Hepatocyte (in vitro differentiated cells): Measurements from ENCODE around the gene TRPC1. TPM values are rescaled to one million over a fixed set of nuclear protein-coding genes. Genes with fewer than 3 reads are reported as not detected.

ENCODE experiments used
- DNase-seq: peaks from one replicate; pipeline ENCODE4 v3.0.0-alpha.2; 2016; ENCODE audit warnings: low spot score
- H2AFZ ChIP-seq: fragments of 200-600 bp; sonication (generic); 2 replicates; pipeline ENCODE4 v1.6.0; 2016; ENCODE audit warnings: antibody characterized with exemption, mild to moderate bottlenecking
- H3K27ac ChIP-seq: fragments of 200-600 bp; sonication (generic); 2 replicates; pipeline ENCODE4 v1.5.1; 2016; ENCODE audit warnings: mild to moderate bottlenecking
- H3K27me3 ChIP-seq: fragments of 200-600 bp; sonication (generic); 2 replicates; pipeline ENCODE4 v1.6.1; 2016
- H3K36me3 ChIP-seq: fragments of 200-600 bp; sonication (generic); replicated peaks from 2 replicates; pipeline ENCODE4 v1.5.1; 2016; ENCODE audit warnings: low read depth; ENCODE audit not compliant: insufficient read depth
- H3K4me1 ChIP-seq: fragments of 200-600 bp; sonication (generic); 2 replicates; pipeline ENCODE4 v1.5.1; 2016; ENCODE audit warnings: mild to moderate bottlenecking, moderate library complexity; ENCODE audit not compliant: insufficient read depth
- H3K4me2 ChIP-seq: fragments of 200-600 bp; sonication (generic); 2 replicates; pipeline ENCODE4 v1.6.0; 2016
- H3K4me3 ChIP-seq: fragments of 200-600 bp; sonication (generic); 2 replicates; pipeline ENCODE4 v1.5.1; 2016; ENCODE audit warnings: mild to moderate bottlenecking
- H3K79me2 ChIP-seq: fragments of 200-600 bp; sonication (generic); 2 replicates; pipeline ENCODE4 v1.6.0; 2017; ENCODE audit warnings: mild to moderate bottlenecking
- H3K9me2 ChIP-seq: fragments of 200-600 bp; sonication (generic); replicated peaks from 2 replicates; pipeline ENCODE4 v1.6.0; 2017; ENCODE audit warnings: mild to moderate bottlenecking; ENCODE audit not compliant: insufficient read depth
- H3K9me3 ChIP-seq: fragments of 200-600 bp; sonication (generic); 2 replicates; pipeline ENCODE4 v1.5.1; 2016; ENCODE audit warnings: low read depth, mild to moderate bottlenecking
- H4K20me1 ChIP-seq: fragments of 200-600 bp; sonication (generic); 2 replicates; pipeline ENCODE4 v1.6.0; 2016; ENCODE audit warnings: mild to moderate bottlenecking; ENCODE audit not compliant: insufficient read depth, poor library complexity, severe bottlenecking
- CTCF ChIP-seq: fragments of 200-600 bp; sonication (generic); IDR thresholded peaks from 2 replicates; pipeline ENCODE4 v1.5.1; 2016; ENCODE audit warnings: antibody characterized with exemption, mild to moderate bottlenecking; ENCODE audit not compliant: poor library complexity
- EZH2 ChIP-seq: fragments of 200-600 bp; sonication (generic); IDR thresholded peaks from 2 replicates; pipeline ENCODE4 v1.6.1; 2016; ENCODE audit warnings: antibody characterized with exemption, mild to moderate bottlenecking, borderline replicate concordance
- EZH2phosphoT487 ChIP-seq: fragments of 200-600 bp; sonication (generic); IDR thresholded peaks from one replicate; pipeline ENCODE4 v1.6.1; 2018; ENCODE audit warnings: antibody characterized with exemption, mild to moderate bottlenecking, low read depth, moderate library complexity; ENCODE audit not compliant: unreplicated experiment, severe bottlenecking
- WGBS: methylation state at CpG from one replicate; pipeline ENCODE4 v1.1.6; 2016; ENCODE audit warnings: low lambda C conversion rate; ENCODE audit errors: missing lambda C conversion rate; 5-methylcytosine and 5-hydroxymethylcytosine counted together
- polyA plus RNA-seq: library from polyadenylated mRNA; unstranded; fragments of >200 nt; fragmentation: Nextera tagmentation; extraction: Ambion mirVana; gene quantifications from 2 replicates; pipeline ENCODE4 v1.2.1, GENCODE V29; 2016
- total RNA-seq: library from RNA; depleted of rRNA; stranded (reverse); fragments of >200 nt; gene quantifications from 2 replicates; pipeline ENCODE4 v1.2.3, GENCODE V29; 2014

The TRPC1 gene
- total and polyA plus RNA-seq, 2 experiments from 2014 or later = 3.3 to 12.6 TPM

- Histone ChIP-seq H3K36me3 (no peaks in the 10 kb centered on the region), H3K9me2 (no peaks in the 10 kb centered on the region), H3K79me2 (no peaks in the 10 kb centered on the region), H3K4me1 (no peaks in the 10 kb centered on the region), H4K20me1 (no peaks in the 10 kb centered on the region), H3K4me3 (no peak overlapping the region), H3K4me2 (no peak overlapping the region), H3K9me3 (no peaks in the 10 kb centered on the region), H3K27ac (no peak overlapping the region), H2AFZ (no peak overlapping the region), H3K27me3 (no peaks in the 10 kb centered on the region)
- no peak for DNase-seq
- TF ChIP-seq EZH2phosphoT487 (no peak), EZH2 (no peak), CTCF (no peak)
- WGBS = 95% methylated on average over 2 of the region's 2 CpGs
These were observed 33.2 kb upstream of the TRPC1 start for GRCh38 chr3:142690613-142691012.

GRCh38 chr3:142691527-142691926 is 32.3 kb upstream of the TRPC1 start:
- 83% methylated on average over 2 of the region's 2 CpGs for WGBS
- no peaks in the 10 kb centered on the region for H3K4me1 ChIP-seq
- H3K9me2 ChIP-seq = no peaks in the 10 kb centered on the region
- no peak overlapping the region for H3K27ac ChIP-seq
- H3K9me3 ChIP-seq = no peaks in the 10 kb centered on the region
- no peaks in the 10 kb centered on the region for H3K79me2 ChIP-seq
- H2AFZ ChIP-seq = no peak overlapping the region
- no peak overlapping the region for H3K4me3 ChIP-seq
- no peaks in the 10 kb centered on the region for H4K20me1 ChIP-seq
- no peak for DNase-seq
- H3K36me3 ChIP-seq = no peaks in the 10 kb centered on the region
- TF ChIP-seq CTCF (no peak), EZH2phosphoT487 (no peak), EZH2 (no peak)
- no peaks in the 10 kb centered on the region for H3K27me3 ChIP-seq
- H3K4me2 ChIP-seq = no peak overlapping the region

- H3K79me2 ChIP-seq = no peaks in the 10 kb centered on the region
- H3K4me2 ChIP-seq = no peak overlapping the region
- no peaks in the 10 kb centered on the region for H3K27me3 ChIP-seq
- H2AFZ ChIP-seq = no peak overlapping the region
- H3K9me2 ChIP-seq = no peaks in the 10 kb centered on the region
- H3K4me3 ChIP-seq = no peak overlapping the region
- no peak overlapping the region for H3K27ac ChIP-seq
- no peaks in the 10 kb centered on the region for H3K4me1 ChIP-seq
- 89% methylated on average over 7 of the region's 7 CpGs for WGBS
- H3K9me3 ChIP-seq = no peaks in the 10 kb centered on the region
- no peaks in the 10 kb centered on the region for H4K20me1 ChIP-seq
- H3K36me3 ChIP-seq = no peaks in the 10 kb centered on the region
- no peak for TF ChIP-seq CTCF
- TF ChIP-seq EZH2 = no peak
- TF ChIP-seq EZH2phosphoT487 = no peak
- DNase-seq = no peak
These were observed 30.5 kb upstream of the TRPC1 start for GRCh38 chr3:142693136-142693853.

GRCh38 chr3:142694225-142694624 is 29.6 kb upstream of the TRPC1 start:
- DNase-seq = no peak
- H2AFZ ChIP-seq = no peak overlapping the region
- no peaks in the 10 kb centered on the region for H4K20me1 ChIP-seq
- H3K36me3 ChIP-seq = no peaks in the 10 kb centered on the region
- WGBS = 96% methylated on average over 1 of the region's 1 CpG
- no peak overlapping the region for H3K4me2 ChIP-seq
- H3K9me2 ChIP-seq = no peaks in the 10 kb centered on the region
- no peak for TF ChIP-seq EZH2phosphoT487
- no peak for TF ChIP-seq EZH2
- TF ChIP-seq CTCF = no peak
- no peak overlapping the region for H3K4me3 ChIP-seq
- H3K4me1 ChIP-seq = no peaks in the 10 kb centered on the region
- H3K27me3 ChIP-seq = no peaks in the 10 kb centered on the region
- H3K27ac ChIP-seq = no peak overlapping the region
- no peaks in the 10 kb centered on the region for H3K79me2 ChIP-seq
- H3K9me3 ChIP-seq = no peaks in the 10 kb centered on the region
